TTC549 (cell line): ENCODE results near the gene SORCS3.

ENCODE experiments used
- FAIRE-seq: peaks from 2 replicates; lab custom pipeline; 2012; peaks lifted over from hg19 to GRCh38; lab: Jason Lieb, UNC

Gene SORCS3

GRCh38 chr10:104641187-104641936 is at the start of gene SORCS3:
TSS of gene SORCS3 (plus strand) at chr10:104641290.
- no peak for FAIRE-seq

- FAIRE-seq, result no peak
Measured at GRCh38 chr10:104591441-104591840, 49.6 kb upstream of the SORCS3 start.

GRCh38 chr10:104601166-104601565 is 39.9 kb upstream of the SORCS3 start:
- no peak for FAIRE-seq

GRCh38 chr10:104608091-104608828 is 32.8 kb upstream of the SORCS3 start:
- no peak for FAIRE-seq

- FAIRE-seq, result no peak
Measured at GRCh38 chr10:104612571-104613205, 28.4 kb upstream of the SORCS3 start.

- FAIRE-seq, result no peak
Measured at GRCh38 chr10:104613406-104613805, 27.7 kb upstream of the SORCS3 start.

- FAIRE-seq, result no peak
Measured at GRCh38 chr10:104614245-104614831, 26.8 kb upstream of the SORCS3 start.

- FAIRE-seq, result no peak
Measured at GRCh38 chr10:104615136-104615535, 26.0 kb upstream of the SORCS3 start.

- FAIRE-seq, result no peak
Measured at GRCh38 chr10:104617831-104618230, 23.3 kb upstream of the SORCS3 start.

- FAIRE-seq, result no peak
Measured at GRCh38 chr10:104622175-104622574, 18.9 kb upstream of the SORCS3 start.

GRCh38 chr10:104622598-104623209 is 18.4 kb upstream of the SORCS3 start:
- no peak for FAIRE-seq

GRCh38 chr10:104630731-104631130 is 10.4 kb upstream of the SORCS3 start:
- no peak for FAIRE-seq

- FAIRE-seq, result no peak
Measured at GRCh38 chr10:104631946-104632345, 9.1 kb upstream of the SORCS3 start.

GRCh38 chr10:104638861-104639589 is 2.1 kb upstream of the SORCS3 start:
- FAIRE-seq, result no peak

GRCh38 chr10:104639590-104640338 is 1.3 kb upstream of the SORCS3 start:
- FAIRE-seq, result no peak

GRCh38 chr10:104640339-104641186 is 527 bp upstream of the SORCS3 start:
- no peak for FAIRE-seq

- no peak for FAIRE-seq
Measured at GRCh38 chr10:104641937-104642657, 1.0 kb downstream of the SORCS3 start.

GRCh38 chr10:104642658-104643302 is 1.7 kb downstream of the SORCS3 start:
- FAIRE-seq, result no peak

GRCh38 chr10:104643303-104643663 is 2.2 kb downstream of the SORCS3 start:
- no peak for FAIRE-seq
